Right atrium auricular region (tissue), 2 donors: ENCODE measurements around the gene GLT8D2. TPM values are rescaled to one million over a fixed set of nuclear protein-coding genes. Genes with fewer than 3 reads are reported as not detected.
A peak's percentile ranks its signal among the peaks of the same experiment; 100 is the strongest.
"Not testable (repeated sequence)": the region's sequence is repeated elsewhere in the genome, so short reads cannot be mapped to it uniquely, and the experiment has no call there.

Experiments used
- DNase-seq: peaks from one replicate; pipeline ENCODE4 v3.0.0-alpha.2; 2019; ENCODE audit warnings: low spot score
- H3K27ac ChIP-seq, 2 donors: fragments of 200-600 bp; sonication (generic); 1 replicate in 1 of 2; 2 replicates in 1 of 2; pipeline ENCODE4 v1.5.1; 2016 to 2019
- H3K27me3 ChIP-seq, 2 donors: fragments of 200-600 bp; sonication (generic); one replicate each; pipeline versions ENCODE4 v1.5.1 to v1.6.0; 2017 to 2019
- H3K36me3 ChIP-seq: fragments of 200-600 bp; sonication (generic); one replicate; pipeline ENCODE4 v1.5.1; 2016
- H3K4me1 ChIP-seq, 2 donors: fragments of 200-600 bp; sonication (generic); one replicate each; pipeline versions ENCODE4 v1.5.1 to v1.6.0; 2017 to 2019
- H3K4me3 ChIP-seq, 2 donors: fragments of 200-600 bp; sonication (generic); 1 replicate in 1 of 2; 2 replicates in 1 of 2; pipeline ENCODE4 v1.5.1; 2017 to 2019; ENCODE audit warnings: mild to moderate bottlenecking in 1 of 2, moderate library complexity in 1 of 2
- H3K9me3 ChIP-seq, 2 donors: fragments of 200-600 bp; sonication (generic); one replicate each; pipeline ENCODE4 v1.5.1; 2019
- CTCF ChIP-seq, 2 donors: fragments of 200-600 bp; sonication (generic); IDR thresholded peaks; one replicate each; pipeline ENCODE4 v1.5.1; 2019; ENCODE audit warnings: antibody characterized with exemption in 2 of 2
- total RNA-seq, 2 donors: library from RNA; depleted of rRNA; stranded (reverse); fragments of >200 nt; gene quantifications; one replicate each; pipeline ENCODE4 v1.1.0, GENCODE V29; 2016

GLT8D2 gene
- total RNA-seq, 2 donors from 2014 or later: 5.6 to 9.9 TPM

- H3K4me1 ChIP-seq: peaks cover 0 to 6% of the 10 kb centered on the region in 2 donors
- TF ChIP-seq CTCF (IDR thresholded peaks at IDR 0.05): no peak
- peaks cover 0 to 4% of the 10 kb centered on the region in 2 donors for H3K9me3 ChIP-seq
- DNase-seq: no peak
- no peaks in the 10 kb centered on the region for H3K27me3 ChIP-seq
- no peak overlapping the region for H3K27ac ChIP-seq
- H3K36me3 ChIP-seq: no peaks in the 10 kb centered on the region
- no peak overlapping the region for H3K4me3 ChIP-seq
These were observed 26.3 kb downstream of the GLT8D2 start for GRCh38 chr12:104023710-104024109.

- TF ChIP-seq CTCF (IDR thresholded peaks at IDR 0.05): no peak
- H3K27me3 ChIP-seq: no peaks in the 10 kb centered on the region
- H3K36me3 ChIP-seq: no peaks in the 10 kb centered on the region
- no peak overlapping the region for H3K4me3 ChIP-seq
- DNase-seq: no peak
- H3K27ac ChIP-seq: no peak overlapping the region
- peaks cover 0 to 4% of the 10 kb centered on the region in 2 donors for H3K9me3 ChIP-seq
- H3K4me1 ChIP-seq: peaks cover 0 to 6% of the 10 kb centered on the region in 2 donors
These were observed 27.2 kb downstream of the GLT8D2 start for GRCh38 chr12:104022786-104023185.

GRCh38 chr12:104021862-104022261 lies 28.1 kb downstream of the GLT8D2 start:
- not testable (repeated sequence) for DNase-seq, H3K4me3 ChIP-seq, H3K4me1 ChIP-seq, H3K27ac ChIP-seq, H3K27me3 ChIP-seq, H3K9me3 ChIP-seq, H3K36me3 ChIP-seq

- Histone ChIP-seq H3K27me3 (no peaks in the 10 kb centered on the region), H3K4me3 (no peak overlapping the region), H3K4me1 (peaks cover 0 to 15% of the 10 kb centered on the region in 2 donors), H3K27ac (no peak overlapping the region), H3K9me3 (no peaks in the 10 kb centered on the region), H3K36me3 (no peaks in the 10 kb centered on the region)
- no peak for DNase-seq
- TF ChIP-seq CTCF (IDR thresholded peaks at IDR 0.05): no peak
These were observed 37.7 kb downstream of the GLT8D2 start for GRCh38 chr12:104012331-104012730.

- Histone ChIP-seq H3K36me3 (no peaks in the 10 kb centered on the region), H3K27me3 (no peaks in the 10 kb centered on the region), H3K4me3 (no peak overlapping the region), H3K9me3 (no peaks in the 10 kb centered on the region), H3K4me1 (peaks cover 0 to 15% of the 10 kb centered on the region in 2 donors), H3K27ac (peak overlapping the region; percentile 36 to 55)
- DNase-seq: no peak
- no peak for TF ChIP-seq CTCF (IDR thresholded peaks at IDR 0.05)
These were observed 38.7 kb downstream of the GLT8D2 start for GRCh38 chr12:104011253-104011652.

GRCh38 chr12:104010606-104011169 lies 39.3 kb downstream of the GLT8D2 start:
- Histone ChIP-seq H3K9me3 (no peaks in the 10 kb centered on the region), H3K36me3 (no peaks in the 10 kb centered on the region), H3K27ac (peak overlapping the region; percentile 36 to 55), H3K4me1 (peaks cover 0 to 15% of the 10 kb centered on the region in 2 donors), H3K27me3 (no peaks in the 10 kb centered on the region), H3K4me3 (no peak overlapping the region)
- no peak for TF ChIP-seq CTCF (IDR thresholded peaks at IDR 0.05)
- DNase-seq: no peak
